HG03342 (cell line): ENCODE measurements around the gene ELP1.
"Not testable (repeated sequence)": the region's sequence is repeated elsewhere in the genome, so short reads cannot be mapped to it uniquely, and the experiment has no call there.

ENCODE experiments used
- ATAC-seq: cut with Tn5 transposase; IDR thresholded peaks from one replicate; pipeline ENCODE4 v1.9.1; 2021; ENCODE audit warnings: mild to moderate bottlenecking, moderate library complexity; ENCODE audit not compliant: unreplicated experiment

ELP1 gene

DNA sequence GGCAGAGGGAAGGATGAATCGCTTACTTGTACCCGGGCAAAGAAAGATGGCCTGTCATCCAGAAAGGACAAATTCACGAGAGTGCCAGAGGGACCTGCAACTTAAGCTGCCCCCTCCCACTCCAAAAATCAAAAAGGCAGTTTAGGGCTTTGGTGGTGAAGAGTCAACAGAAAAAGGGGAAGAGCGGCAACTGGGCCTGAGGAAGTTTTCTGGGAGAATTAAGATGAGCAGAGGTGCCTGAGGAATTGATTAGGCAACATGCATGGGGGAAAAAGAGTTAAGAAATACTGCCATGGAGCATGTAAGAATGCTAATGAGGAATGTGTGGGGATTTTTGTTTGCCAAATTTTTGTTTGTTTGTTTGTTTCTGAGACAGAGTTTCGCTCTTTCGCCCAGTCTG is 76.4 kb downstream of the ELP1 start:
- ATAC-seq = no peak

DNA sequence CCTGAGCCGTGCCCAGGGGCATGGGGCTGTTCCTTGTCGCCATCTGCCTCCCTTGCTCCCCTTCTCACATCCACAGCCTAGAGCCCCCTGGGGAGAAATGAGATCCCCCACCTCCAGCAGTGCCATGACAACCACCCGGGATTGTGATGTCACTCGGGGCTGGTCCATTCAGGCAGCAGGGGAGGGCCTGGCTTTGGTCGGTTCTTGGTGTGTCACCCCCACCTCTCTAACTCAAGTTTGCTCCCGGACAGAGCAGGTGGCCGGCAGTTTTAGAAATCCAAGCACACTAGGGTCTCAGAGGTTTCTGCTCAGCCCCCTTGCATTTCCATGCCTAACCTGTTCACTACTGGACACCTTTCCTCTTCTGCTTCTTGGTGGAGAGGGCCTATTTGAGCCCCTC is 78.0 kb downstream of the ELP1 start, which contains the start of gene ACTL7B:
Gene ACTL7B, minus strand, starts transcription at position 99 of the 400 bp plus-strand sequence. Its CDS starts 56 bp downstream, at position 43.
- ATAC-seq = no peak

DNA sequence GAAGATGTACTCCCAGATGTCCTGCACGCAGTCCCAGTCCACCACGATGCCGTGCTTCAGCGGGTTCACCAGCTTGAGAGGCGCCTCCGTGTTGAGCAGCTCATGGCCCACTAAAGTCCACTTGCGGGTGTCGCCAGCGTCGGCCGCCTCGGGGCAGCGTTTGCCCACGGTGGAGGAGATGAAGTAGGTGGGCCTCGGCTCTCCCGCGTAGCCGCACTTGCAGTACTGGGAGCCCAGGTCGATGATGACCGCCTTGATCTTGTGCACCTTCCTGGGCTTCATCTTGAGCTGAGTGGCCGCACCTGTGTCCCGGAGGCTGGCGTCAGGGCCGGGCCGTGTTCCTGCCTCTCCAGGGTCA is 78.4 kb downstream of the ELP1 start:
- ATAC-seq = no peak

DNA sequence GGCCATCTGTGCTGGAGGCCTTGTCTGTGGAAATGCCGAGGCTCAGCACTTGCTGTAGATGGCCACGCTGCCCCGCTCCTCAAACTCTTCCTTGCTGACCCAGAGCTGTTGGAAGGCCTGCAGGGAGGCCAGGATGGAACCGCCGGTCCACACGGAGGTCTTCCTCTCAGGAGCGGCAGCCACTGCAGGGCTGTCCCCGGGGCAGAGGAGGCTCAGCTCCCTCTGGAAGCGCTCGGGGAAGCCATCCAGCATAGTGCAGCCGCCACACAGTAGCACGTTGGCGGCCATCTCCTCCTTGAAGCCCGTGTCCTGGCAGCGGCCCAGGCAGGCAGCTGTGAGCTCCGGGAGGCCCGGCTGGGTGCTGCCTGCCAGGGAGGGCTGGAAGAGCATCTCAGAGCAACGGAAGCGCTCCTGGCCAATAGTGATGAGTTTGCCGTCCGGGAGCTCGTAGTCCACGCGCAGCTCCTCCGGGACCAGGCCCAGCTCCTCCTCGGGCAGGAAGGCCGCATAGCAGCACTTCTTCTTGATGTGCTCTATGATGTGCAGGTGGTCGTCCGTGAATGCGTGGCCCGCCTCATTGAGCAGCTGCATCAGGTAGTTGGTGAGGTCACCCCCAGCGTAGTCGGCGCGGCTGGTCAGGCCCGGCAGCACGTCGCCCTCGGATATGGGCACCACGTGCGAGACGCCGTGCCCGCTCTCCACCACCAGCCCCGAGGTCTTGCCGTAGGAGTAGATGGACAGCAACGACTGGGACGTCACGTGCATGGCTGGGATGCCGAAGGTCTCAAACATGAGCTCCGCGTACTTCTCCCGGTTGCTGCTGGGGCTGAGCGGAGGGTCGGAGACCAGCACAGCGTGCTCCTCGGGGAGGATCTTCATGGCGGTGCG is 79.0 kb downstream of the ELP1 start:
- no peak for ATAC-seq

DNA sequence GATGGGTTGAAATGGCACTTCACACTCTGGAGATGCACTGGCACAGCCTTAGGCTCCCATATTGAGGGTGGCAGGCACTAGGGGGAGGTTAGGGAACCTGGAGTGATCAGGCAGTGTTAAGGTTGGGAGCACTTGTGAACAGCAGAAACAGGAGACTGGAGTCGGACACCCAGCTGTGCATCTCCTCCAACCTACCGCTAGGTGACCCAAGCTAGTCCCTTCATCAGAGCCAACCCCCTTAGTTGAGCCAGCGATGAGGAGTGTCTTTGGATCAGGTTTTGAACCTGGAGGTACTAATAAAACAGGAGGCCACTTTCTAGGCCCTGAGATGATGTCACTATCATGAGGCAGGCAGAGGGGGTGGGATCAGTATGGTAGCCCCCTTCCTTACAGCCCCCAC is 79.8 kb downstream of the ELP1 start:
- no peak for ATAC-seq

DNA sequence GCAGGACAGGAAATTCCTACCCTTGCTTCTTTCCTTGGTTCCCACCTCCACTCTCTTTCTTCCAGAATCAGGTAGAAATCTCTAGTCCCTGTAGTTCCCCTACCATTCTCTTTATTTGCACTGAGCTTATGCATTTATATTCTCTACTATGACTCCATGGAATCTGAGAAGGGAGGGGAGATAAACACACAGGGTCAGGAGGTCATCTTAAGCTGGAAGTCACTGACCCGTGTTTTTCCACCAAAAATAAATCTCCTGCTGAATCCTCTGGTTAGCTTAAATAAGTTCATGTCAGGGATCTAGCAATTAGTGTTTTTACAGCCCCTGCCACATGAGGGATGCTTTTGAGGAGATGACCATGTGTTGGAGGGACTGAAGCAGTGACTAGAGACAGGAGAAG is 81.8 kb downstream of the ELP1 start:
- no peak for ATAC-seq

DNA sequence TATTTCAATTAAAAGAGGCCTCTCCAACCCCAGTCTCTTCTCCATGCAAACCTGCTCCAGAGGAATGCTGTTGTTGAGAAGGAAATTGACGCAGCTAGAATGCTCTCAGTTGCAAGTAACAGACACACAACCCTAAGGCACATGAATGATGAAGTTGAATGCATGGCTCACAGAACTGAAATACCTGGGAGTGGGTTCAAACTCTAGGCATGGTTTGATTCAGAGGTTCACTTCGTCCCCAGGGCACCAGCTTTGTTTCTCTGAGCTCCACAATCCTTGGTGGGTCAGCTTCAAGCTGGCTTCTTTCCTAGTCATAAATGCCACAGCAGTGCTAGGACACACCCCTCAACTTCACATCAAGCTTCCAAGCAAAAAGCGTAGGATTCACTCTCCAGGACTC is 82.8 kb downstream of the ELP1 start:
- ATAC-seq = no peak

DNA sequence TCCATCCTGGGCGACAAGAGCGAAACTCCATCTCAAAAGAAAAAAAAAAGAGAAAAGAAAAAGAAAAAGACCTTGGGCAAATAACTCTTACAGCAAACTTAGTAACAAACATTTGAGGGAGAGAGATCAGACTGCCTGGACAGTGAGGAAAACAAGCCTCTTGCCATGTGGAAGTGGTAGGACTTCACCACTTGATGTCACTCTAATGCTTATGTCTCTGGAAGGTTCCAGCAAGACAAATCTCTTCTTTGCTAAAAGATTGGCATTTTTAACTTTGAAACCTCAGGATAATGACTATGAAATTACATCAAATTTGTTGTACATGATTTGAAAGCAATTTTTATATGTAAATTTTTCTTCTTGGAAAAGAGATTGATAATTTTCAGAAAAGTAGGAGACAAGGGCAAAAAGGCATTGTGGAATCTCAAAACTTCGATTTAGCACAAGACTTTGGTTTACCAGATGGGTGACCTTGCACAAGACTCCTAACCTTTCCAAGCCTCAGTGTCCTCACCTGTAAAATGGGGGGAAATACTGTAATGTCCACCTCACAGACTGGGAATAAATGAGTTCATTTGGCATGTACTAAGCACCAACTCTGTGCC is 83.5 kb downstream of the ELP1 start:
- ATAC-seq = no peak

DNA sequence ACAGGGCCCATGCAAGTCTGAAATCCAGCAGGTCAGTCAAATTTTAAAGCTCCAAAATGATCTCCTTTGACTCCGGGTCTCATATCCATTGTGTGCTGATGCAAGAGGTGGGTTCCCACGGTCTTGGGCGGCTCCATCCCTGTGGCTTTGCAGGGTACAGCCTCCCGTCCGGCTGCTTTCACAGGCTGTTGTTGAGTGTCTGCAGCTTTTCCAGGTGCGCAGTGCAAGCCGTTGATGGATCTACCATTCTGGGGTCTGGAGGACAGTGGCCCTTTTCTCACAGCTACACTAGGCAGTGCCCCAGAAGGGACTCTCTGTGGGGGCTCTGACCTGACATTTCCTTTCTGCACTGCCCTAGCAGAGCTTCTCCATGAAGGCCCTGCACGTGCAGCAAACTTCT is 85.6 kb downstream of the ELP1 start:
- ATAC-seq = not testable (repeated sequence)

DNA sequence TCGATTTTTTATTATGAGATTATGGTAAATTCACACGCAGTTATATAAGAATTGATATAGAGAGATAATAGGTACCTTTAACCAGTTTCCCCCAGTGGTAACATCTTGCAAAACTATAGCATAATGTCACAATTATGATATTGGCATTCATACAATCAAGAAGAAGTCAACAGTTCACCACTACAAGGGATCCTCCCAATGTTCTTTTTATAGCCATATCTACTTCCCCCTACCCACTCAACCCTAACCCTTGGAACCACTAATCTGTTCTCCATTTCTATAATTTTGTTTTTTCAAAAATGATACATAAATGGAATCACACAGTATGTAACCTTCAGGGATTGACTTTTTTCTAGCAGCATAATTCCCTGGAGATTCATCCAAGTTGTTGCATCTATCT is 88.0 kb downstream of the ELP1 start:
- ATAC-seq = no peak

DNA sequence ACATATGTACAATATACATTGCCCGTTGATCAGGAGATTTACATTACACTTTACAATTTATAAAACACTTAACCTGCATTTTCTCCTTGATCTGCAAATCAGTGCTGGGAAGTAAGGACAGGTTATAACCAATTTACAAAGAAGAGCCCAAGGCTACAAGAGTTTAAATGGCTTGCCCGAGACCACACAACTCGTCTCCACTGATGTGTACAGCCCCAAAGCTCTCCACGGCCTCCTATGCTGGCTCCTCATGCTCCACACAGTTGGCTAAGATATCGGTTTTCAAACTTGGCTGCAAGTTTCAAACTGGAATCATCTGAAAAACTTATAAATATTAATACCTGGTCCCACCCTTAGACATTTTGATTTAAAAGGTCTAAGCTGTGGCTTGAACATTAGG is 88.4 kb downstream of the ELP1 start:
- no peak for ATAC-seq

DNA sequence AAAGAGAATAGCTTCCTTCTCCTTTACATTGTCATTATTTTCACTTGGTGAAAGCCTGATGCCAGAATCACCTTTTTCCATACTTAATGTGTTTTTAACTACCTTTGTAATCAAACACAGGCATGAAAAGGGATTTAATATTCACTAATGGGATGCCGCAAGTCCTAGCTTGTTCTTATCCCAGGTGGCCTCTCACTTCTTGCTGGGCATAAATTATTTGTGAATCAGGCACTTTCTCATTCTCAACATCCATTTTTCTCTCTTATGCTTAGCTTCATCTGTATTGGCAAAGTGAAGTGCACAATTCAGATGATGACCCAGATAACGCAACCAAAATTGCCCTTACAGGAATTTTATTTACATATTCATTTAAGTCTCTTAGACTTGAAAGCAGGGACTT is 89.1 kb downstream of the ELP1 start:
- no peak for ATAC-seq

DNA sequence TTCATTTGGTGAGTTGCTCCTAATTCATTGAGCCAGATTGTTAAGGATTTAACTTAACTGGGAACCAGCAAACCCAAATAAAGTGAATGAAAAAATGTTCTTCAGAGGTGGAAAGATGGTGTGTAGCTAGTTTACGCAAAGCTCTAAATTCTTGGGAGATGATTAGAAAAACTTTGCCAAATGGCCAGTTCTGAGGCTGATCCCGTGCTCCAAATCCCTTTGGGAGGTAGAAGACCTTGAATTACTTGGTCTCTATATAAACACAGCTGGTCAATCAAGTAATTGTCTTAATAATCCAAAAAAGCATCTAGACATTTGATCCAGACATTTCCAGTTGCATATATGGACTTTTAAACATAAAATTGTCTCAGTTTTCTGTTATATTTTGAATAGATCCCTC is 89.5 kb downstream of the ELP1 start:
- no peak for ATAC-seq

DNA sequence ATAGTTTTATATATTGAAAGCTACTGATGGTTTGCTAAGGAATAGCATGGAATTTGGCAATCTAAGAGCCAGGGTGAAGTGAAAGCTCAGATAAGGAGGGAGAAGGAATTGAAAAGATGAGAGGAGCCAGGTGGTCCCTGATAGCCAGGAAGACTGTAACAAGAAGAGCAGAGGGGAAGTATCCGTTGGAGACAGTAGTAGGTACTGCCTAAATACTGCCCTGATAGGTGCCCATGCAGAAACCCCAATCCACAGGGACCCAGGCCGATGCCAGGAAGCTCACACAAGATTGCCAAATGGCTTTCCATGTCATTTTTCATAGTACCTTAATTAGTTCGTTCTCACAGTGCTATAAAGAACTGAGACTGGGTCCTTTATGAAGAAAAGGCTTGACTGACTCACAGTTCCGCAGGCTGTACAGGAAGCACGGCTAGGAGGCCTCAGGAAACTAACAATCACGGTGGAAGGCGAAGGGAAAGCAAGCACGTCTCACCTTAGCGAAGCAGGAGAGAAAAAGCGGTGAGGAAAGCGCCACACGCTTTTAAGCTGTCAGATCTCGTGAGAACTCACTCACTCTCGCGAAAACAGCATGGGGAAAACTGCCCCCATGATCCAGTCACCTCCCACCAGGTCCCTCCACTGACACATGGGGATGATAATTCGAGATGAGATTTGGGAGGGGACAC is 91.2 kb downstream of the ELP1 start:
- ATAC-seq = no peak

DNA sequence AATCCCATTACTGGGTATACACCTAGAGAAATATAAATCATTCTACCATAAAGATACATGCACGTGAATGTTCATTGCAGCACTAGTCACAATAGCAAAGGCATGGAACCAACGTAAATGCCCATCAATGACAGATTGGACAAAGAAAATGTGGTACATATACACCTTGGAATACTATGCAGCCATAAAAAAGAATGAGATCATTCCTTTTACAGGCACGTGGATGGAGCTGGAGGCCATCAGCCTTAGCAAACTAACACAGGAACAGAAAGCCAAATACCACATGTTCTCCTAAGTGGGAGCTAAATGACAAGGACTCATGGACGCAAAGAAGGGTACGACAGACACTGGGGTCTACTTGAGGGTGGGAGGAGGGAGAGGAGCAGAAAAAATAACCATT is 94.4 kb downstream of the ELP1 start:
- ATAC-seq = not testable (repeated sequence)

DNA sequence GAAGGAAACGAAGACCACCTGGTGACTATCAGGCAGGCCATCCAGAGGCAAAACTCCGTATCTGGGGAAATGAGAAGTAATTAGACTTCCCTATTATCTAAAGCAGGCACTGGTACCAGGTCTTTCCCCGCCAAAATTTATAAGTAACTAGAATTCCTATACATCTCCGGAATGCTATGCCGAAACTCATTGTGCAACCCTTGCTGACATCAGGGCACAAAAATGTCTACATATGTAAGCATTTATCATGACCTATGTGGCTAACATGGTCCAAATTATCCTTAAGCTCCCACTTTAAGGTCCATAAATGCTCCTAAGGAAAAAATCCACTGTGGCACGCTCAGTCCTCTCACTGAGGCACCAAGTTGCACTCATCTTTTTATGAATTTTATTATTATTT is 95.9 kb downstream of the ELP1 start:
- no peak for ATAC-seq

DNA sequence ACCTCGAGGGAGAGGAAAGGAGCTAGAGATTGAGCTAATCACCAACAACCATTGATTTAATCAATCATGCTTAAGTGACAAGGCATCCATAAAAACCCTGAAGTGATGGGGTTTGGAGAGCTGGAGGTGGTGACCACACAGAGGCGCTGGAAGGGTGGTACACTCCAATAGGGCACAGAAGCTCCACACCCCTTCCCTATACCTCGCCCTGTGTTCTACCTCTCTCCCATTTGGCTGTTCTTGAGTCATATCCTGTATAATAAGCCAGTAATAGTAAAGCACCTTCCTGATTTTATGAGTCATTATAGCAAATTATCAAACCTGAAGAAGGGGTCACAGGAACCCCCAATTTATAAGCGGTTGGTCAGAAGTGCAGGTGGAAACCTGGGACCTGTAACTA is 96.4 kb downstream of the ELP1 start:
- ATAC-seq = no peak

DNA sequence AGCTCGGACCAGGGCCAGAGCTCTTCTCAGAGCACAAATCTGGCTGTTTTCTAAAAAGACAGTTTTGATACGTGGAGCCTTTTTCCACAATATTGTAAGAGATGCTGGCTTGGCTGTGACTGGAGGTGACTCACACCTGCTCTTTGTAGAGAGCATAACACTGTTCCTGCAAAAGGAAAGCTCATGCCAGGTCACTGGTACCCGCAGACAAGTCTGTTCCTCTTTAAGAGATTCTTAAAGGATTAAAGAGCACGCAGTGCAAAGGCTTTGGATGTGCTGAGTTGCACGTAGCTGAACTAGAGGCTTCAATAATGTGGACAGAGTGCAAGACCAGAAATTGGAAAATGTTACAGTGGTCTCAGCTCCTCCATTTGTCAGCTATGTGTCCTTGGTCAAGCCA is 97.1 kb downstream of the ELP1 start:
- ATAC-seq = no peak

DNA sequence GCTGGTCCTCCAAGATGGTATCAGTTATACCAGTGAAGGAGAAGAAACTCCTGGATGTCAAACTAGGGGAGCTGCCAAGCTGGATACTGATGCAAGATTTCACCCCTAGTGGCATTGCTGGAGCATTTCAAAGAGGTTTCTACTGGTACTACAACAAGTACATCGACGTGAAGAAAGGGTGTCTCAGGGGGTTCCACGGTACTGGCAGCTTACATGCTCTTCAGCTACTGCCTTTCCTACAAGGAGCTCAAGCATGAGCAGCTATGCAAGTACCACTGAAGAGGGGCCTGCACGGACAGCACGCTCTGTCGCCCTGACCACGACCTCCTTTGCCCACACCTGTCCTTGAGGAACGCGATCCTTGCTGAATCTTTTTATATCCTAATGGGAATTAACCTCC is 97.6 kb downstream of the ELP1 start:
- no peak for ATAC-seq

DNA sequence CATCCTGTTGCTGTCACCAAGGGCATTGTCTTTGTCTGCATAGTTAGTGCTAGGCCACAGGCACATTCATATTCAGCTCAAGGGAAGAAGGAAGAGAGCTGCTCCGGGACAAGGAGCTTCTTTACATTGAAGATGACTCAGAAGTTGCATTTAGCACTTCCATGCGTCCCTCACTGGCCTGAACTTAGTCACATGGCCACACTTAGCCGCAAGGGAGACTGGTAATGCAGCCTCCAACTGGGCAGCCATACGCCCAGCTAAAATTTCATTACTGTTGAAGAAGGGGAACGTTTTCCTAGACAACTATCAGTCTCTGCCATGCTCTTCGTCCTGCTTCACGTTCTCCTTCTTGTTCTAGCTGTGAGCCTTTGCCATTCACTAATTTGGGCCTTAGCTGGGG is 98.1 kb downstream of the ELP1 start:
- ATAC-seq = no peak

DNA sequence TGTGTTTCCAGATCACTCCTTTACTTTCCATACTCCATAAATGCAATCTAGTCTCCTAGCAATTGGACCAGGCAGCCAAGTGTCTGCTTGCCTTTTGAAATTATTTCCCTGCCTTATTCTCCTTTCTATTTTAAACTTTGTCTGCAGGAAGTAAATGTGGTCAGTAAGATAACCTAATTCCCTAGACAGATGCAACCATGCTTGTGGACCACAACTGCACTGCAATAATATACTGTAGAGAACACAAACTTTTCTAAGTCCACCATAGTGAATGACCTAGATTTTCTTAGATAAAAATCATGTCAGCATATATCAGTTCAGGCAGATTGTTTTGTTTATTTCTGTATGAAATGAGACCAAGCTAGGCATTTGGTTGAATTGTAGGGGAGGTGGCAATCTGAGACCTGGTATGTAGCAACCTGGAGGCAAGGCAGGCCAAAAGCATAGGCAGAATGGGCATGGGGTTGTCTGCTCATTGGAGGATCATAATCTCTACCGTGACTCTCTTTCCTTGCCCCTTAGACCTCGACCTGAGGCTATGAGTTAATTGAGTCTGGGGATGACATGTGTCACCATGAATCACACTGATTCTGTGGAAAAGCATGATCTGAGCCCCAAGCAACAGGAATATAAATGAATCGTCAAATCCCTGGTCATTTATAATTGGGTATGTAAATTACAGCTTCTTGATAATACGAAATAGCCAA is 98.8 kb downstream of the ELP1 start:
- no peak for ATAC-seq

DNA sequence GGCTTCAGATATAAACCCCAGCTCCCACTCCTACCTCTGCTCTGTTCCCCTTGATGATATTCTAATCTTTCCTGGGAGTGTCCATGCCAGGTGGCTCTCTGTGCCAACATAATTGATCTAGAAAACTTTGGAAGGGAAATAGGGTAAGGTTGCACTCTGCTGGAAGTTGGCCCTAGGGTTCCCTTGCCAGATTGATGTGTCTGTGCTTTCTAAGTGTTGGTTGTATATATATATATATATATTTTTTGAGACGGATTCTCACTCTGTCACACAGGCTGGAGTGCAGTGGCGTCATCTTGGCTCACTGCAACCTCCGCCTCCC is 101.8 kb downstream of the ELP1 start:
- ATAC-seq = no peak
